ENCODE results near the gene CISD1. TPM values are rescaled to one million over a fixed set of nuclear protein-coding genes. Genes with fewer than 3 reads are reported as not detected.
A peak's percentile ranks its signal among the peaks of the same experiment; 100 is the strongest.

CISD1 gene
- total and polyA plus RNA-seq, 10 of the 15 experiments (the other 5 are each of a cell fraction or from before 2014, with no cell fraction given), result 23.0 to 162 (median 58.5) TPM

GRCh38 chr10:58334817-58335305, 65.9 kb downstream of the CISD1 start, which contains the start of gene UBE2D1:
Gene UBE2D1, plus strand, starts transcription at chr10:58335006. Its CDS starts 196 bp downstream, at chr10:58335202.
- peaks cover 25% of the 10 kb centered on the region for H3K79me2 ChIP-seq (ENCODE audit: control insufficient read depth, insufficient read depth, low read length)
- WGBS (ENCODE audit: insufficient coverage, insufficient replicate concordance, low lambda C conversion rate, missing lambda C conversion rate), result under 1% methylated on average over 47 of the region's 49 CpGs
- no peaks in the 10 kb centered on the region for H3K4me1 ChIP-seq (ENCODE audit: control insufficient read depth, insufficient read depth, low read length)
- no peaks in the 10 kb centered on the region for H4K20me1 ChIP-seq (ENCODE audit: control insufficient read depth, insufficient read depth)
- DNase-seq (ENCODE audit: low read depth, low spot score), result peak; percentile 15
- H3K9ac ChIP-seq (ENCODE audit: control insufficient read depth, insufficient read depth, low read length), result peak within 1 kb of the TSS; percentile 80
- H3K4me3 ChIP-seq, result peak within 1 kb of the TSS; percentile 95
- ChIA-PET SMC1A (ENCODE audit: uncharacterized antibody, unreplicated experiment) (interaction anchor here (1.1 to 2.4 kb wide), 4 partner anchors 11 to 52 kb away, joined by 3 to 8 read pairs (median 3); partner anchors contain the start of gene TFAM), POLR2A (interaction anchor here (0.6 to 2.1 kb wide), 4 partner anchors 13 to 66 kb away, joined by 3 to 10 read pairs (median 5); partner anchors contain the start of genes CISD1 and TFAM), CTCF (interaction anchor here (0.8 to 2.1 kb wide), 4 partner anchors 35 to 56 kb away, joined by 3 to 6 read pairs (median 4); no protein-coding TSS in a partner anchor), RAD21 (ENCODE audit: unreplicated experiment) (interaction anchor here (1.9 kb wide), 1 partner anchor 49 kb away, joined by 11 read pairs; no protein-coding TSS in a partner anchor)
- ATAC-seq, result peak; percentile 98
- H3K36me3 ChIP-seq (ENCODE audit: control insufficient read depth in 2 of 2, insufficient read depth in 2 of 2, low read length in 1 of 2), result no peaks in the 10 kb centered on the region
- FAIRE-seq, result no peak
- H2AFZ ChIP-seq (ENCODE audit: control insufficient read depth, low read depth, low read length), result peak within 1 kb of the TSS; percentile 72
- BruUV-seq (replicated peaks), result no TSS peak
- intact Hi-C loops (cut with micrococcal nuclease; ENCODE audit: unreplicated experiment), result loop anchor here (1.0 to 5.0 kb wide), 3 partner anchors 37 to 68 kb away; partner anchors contain the start of genes CISD1, IPMK and TFAM
- peak within 1 kb of the TSS; percentile 58 for H3K27ac ChIP-seq (ENCODE audit: control insufficient read depth, insufficient read depth)
- H3K4me2 ChIP-seq (ENCODE audit: control insufficient read depth, insufficient read depth), result peak within 1 kb of the TSS; percentile 80
- peaks cover 0 to 3% of the 10 kb centered on the region in 2 experiments; a peak in 1 of 4 replicates for H3K27me3 ChIP-seq (replicated peaks in 1 of 2; ENCODE audit: control insufficient read depth in 2 of 2, insufficient read depth in 2 of 2, low read length in 1 of 2)
- in situ Hi-C loops (cut with MboI), result no loop called here
- H3K9me3 ChIP-seq (replicated peaks; ENCODE audit: control insufficient read depth, insufficient read depth, low read length), result no peaks in the 10 kb centered on the region
- peak; percentile 13 for TF ChIP-seq SP1 (IDR thresholded peaks at IDR 0.05; ENCODE audit: low read depth, low read length)
- TF ChIP-seq E4F1 (IDR thresholded peaks at IDR 0.05; ENCODE audit: borderline replicate concordance, partially characterized antibody), result no peak
- TF ChIP-seq CTCF (IDR thresholded peaks at IDR 0.05 in 2 of 3, conservative IDR thresholded peaks at IDR 0.05 in 1 of 3; ENCODE audit: control insufficient read depth in 2 of 3, extremely low read depth in 1 of 3, insufficient read depth in 1 of 3, low read depth in 3 of 3, low read length in 3 of 3), result no peak
- TF ChIP-seq BHLHE40 (IDR thresholded peaks at IDR 0.05; ENCODE audit: borderline replicate concordance in 1 of 2, low read depth in 2 of 2, low read length in 1 of 2), result peak; percentile 24 to 78; a peak in 3 of 4 replicates
- TF ChIP-seq ZBTB33 (IDR thresholded peaks at IDR 0.05), result no peak
- no peak for TF ChIP-seq SREBF2 (IDR thresholded peaks at IDR 0.05; ENCODE audit: low read length)
- no peak for TF ChIP-seq WRNIP1 (IDR thresholded peaks at IDR 0.05; ENCODE audit: borderline replicate concordance, low read depth, low read length)
- no peak for TF ChIP-seq ZNF217 (IDR thresholded peaks at IDR 0.05)
- 0 out of 2 replicates have a peak, but pooled peaks have one; percentile 32 for TF ChIP-seq GABPA (IDR thresholded peaks at IDR 0.05; ENCODE audit: low read depth)
- TF ChIP-seq, protein P1, sequence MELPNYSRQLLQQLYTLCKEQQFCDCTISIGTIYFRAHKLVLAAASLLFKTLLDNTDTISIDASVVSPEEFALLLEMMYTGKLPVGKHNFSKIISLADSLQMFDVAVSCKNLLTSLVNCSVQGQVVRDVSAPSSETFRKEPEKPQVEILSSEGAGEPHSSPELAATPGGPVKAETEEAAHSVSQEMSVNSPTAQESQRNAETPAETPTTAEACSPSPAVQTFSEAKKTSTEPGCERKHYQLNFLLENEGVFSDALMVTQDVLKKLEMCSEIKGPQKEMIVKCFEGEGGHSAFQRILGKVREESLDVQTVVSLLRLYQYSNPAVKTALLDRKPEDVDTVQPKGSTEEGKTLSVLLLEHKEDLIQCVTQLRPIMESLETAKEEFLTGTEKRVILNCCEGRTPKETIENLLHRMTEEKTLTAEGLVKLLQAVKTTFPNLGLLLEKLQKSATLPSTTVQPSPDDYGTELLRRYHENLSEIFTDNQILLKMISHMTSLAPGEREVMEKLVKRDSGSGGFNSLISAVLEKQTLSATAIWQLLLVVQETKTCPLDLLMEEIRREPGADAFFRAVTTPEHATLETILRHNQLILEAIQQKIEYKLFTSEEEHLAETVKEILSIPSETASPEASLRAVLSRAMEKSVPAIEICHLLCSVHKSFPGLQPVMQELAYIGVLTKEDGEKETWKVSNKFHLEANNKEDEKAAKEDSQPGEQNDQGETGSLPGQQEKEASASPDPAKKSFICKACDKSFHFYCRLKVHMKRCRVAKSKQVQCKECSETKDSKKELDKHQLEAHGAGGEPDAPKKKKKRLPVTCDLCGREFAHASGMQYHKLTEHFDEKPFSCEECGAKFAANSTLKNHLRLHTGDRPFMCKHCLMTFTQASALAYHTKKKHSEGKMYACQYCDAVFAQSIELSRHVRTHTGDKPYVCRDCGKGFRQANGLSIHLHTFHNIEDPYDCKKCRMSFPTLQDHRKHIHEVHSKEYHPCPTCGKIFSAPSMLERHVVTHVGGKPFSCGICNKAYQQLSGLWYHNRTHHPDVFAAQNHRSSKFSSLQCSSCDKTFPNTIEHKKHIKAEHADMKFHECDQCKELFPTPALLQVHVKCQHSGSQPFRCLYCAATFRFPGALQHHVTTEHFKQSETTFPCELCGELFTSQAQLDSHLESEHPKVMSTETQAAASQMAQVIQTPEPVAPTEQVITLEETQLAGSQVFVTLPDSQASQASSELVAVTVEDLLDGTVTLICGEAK (IDR thresholded peaks at IDR 0.05; ENCODE audit: borderline replicate concordance), result no peak; the same call in 1 of the 2 replicates
- TF ChIP-seq FOXK2 (IDR thresholded peaks at IDR 0.05), result no peak

All from GM12878 (cell line).